ENCODE measurements around the gene CRLF2.
"Not testable (repeated sequence)": the region's sequence is repeated elsewhere in the genome, so short reads cannot be mapped to it uniquely, and the experiment has no call there.

The CRLF2 gene

GRCh38 chrX:1210844-1211243, 1.6 kb downstream of the CRLF2 start:
- no peak for DNase-seq

GRCh38 chrX:1207496-1208025, 4.9 kb downstream of the CRLF2 start:
- DNase-seq = no peak

GRCh38 chrX:1205681-1206611, 6.5 kb downstream of the CRLF2 start:
- DNase-seq = no peak

GRCh38 chrX:1202251-1202650, 10.2 kb downstream of the CRLF2 start:
- DNase-seq = no peak

GRCh38 chrX:1196436-1196835, 16.0 kb downstream of the CRLF2 start:
- DNase-seq = no peak

GRCh38 chrX:1192196-1192595, 20.3 kb downstream of the CRLF2 start:
- not testable (repeated sequence) for DNase-seq

- DNase-seq = no peak
Observed at GRCh38 chrX:1190596-1191145, 21.8 kb downstream of the CRLF2 start.

GRCh38 chrX:1185561-1185960, 26.9 kb downstream of the CRLF2 start:
- no peak for DNase-seq

- DNase-seq = no peak
Observed at GRCh38 chrX:1182211-1182610, 30.2 kb downstream of the CRLF2 start.

- DNase-seq = not testable (repeated sequence)
Observed at GRCh38 chrX:1181661-1182060, 30.8 kb downstream of the CRLF2 start.

- DNase-seq = no peak
Observed at GRCh38 chrX:1181170-1181569, 31.3 kb downstream of the CRLF2 start.

GRCh38 chrX:1178580-1179057, 33.8 kb downstream of the CRLF2 start:
- no peak for DNase-seq

- not testable (repeated sequence) for DNase-seq
Observed at GRCh38 chrX:1176531-1177320, 35.7 kb downstream of the CRLF2 start.

- not testable (repeated sequence) for DNase-seq
Observed at GRCh38 chrX:1174609-1175545, 37.6 kb downstream of the CRLF2 start.

- not testable (repeated sequence) for DNase-seq
Observed at GRCh38 chrX:1173435-1173834, 39.0 kb downstream of the CRLF2 start.

GRCh38 chrX:1172496-1172895, 40.0 kb downstream of the CRLF2 start:
- DNase-seq = no peak

GRCh38 chrX:1171915-1172314, 40.5 kb downstream of the CRLF2 start:
- not testable (repeated sequence) for DNase-seq

- no peak for DNase-seq
Observed at GRCh38 chrX:1170243-1170642, 42.2 kb downstream of the CRLF2 start.

GRCh38 chrX:1169189-1169588, 43.3 kb downstream of the CRLF2 start:
- no peak for DNase-seq

GRCh38 chrX:1167918-1168481, 44.4 kb downstream of the CRLF2 start:
- no peak for DNase-seq

GRCh38 chrX:1167466-1167865, 45.0 kb downstream of the CRLF2 start:
- no peak for DNase-seq

Measured in AML-193 (cell line).